Measurements from ENCODE around the gene SORCS1.

Gene SORCS1

DNA sequence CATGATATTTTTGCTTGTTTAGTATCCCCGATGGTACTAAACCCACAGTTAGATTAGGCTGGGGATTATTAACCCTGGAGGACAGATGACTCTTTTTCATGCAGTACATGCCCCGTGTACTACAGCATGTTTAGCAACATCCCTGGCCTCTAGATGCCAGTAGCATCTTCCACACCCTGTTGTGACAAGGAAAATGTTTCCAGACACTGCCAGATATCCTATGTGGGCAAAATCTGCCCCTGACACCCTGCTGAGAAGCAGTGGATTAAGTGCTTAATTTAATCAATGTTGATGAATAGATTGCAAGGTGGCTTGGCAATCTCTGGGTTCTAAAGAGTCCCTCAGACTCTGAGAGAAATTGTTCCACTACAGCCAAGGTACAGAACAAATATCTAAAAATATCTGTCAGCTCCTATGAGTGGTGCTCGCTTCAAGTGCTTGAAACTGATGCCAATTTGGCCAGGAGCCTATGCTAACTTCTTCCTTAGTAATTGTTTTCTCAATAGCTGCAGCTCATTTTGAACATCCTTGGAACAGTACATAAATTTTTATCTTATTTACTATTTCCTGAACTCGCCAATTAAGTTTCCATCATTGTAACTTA is 247.0 kb downstream of the SORCS1 start:
- TF ChIP-seq, protein P1, sequence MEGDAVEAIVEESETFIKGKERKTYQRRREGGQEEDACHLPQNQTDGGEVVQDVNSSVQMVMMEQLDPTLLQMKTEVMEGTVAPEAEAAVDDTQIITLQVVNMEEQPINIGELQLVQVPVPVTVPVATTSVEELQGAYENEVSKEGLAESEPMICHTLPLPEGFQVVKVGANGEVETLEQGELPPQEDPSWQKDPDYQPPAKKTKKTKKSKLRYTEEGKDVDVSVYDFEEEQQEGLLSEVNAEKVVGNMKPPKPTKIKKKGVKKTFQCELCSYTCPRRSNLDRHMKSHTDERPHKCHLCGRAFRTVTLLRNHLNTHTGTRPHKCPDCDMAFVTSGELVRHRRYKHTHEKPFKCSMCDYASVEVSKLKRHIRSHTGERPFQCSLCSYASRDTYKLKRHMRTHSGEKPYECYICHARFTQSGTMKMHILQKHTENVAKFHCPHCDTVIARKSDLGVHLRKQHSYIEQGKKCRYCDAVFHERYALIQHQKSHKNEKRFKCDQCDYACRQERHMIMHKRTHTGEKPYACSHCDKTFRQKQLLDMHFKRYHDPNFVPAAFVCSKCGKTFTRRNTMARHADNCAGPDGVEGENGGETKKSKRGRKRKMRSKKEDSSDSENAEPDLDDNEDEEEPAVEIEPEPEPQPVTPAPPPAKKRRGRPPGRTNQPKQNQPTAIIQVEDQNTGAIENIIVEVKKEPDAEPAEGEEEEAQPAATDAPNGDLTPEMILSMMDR (IDR thresholded peaks at IDR 0.05; ENCODE audit: low read depth, low read length): no peak
- no peak overlapping the region for H3K4me3 ChIP-seq (replicated peaks in 1 of 2; ENCODE audit: low read depth in 2 of 2, low read length in 2 of 2)
- DNase-seq (ENCODE audit: low read depth in 2 of 2): no peak

DNA sequence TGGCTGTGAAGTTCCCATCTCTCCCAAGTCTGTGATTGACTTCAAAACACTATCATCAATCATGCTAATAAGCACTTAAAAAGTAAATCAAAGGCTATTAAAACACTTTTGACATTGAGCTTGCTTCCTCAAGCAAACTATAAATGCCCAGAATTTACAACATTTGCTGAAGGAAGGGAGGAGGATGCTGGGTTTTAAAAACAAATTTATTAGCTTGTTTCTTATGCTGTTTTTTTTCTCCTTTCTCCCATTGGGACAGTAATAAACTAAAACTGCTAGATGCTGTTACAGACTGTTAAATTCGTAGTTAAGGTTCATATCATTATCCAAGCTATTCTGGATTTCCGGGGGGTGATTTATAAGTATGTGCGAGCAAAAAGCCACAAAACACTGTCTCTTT is 250.5 kb downstream of the SORCS1 start:
- H3K4me3 ChIP-seq (replicated peaks in 1 of 2; ENCODE audit: low read depth in 2 of 2, low read length in 2 of 2): no peak overlapping the region
- TF ChIP-seq, protein P1 (IDR thresholded peaks at IDR 0.05; ENCODE audit: low read depth, low read length): no peak
- no peak for DNase-seq (ENCODE audit: low read depth in 2 of 2)

DNA sequence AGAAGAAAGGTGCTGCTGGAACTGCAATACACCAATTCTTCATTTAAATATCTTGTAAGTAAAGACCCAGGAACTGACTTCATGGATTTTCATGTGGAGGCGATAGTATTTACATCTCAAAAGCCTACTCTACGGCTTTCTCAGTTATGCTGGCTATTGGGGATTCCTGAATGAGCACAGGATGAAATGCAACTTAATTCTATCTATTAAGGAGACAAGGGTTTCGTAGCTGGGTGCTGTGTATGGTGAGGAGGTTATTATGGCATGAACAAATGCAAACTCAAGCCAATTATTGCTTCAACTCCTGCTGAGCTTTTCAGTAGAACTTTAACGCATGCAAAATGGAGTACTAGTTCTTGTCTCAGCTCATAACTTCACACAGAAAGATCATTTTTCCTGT is 251.2 kb downstream of the SORCS1 start:
- H3K4me3 ChIP-seq (replicated peaks in 1 of 2; ENCODE audit: low read depth in 2 of 2, low read length in 2 of 2): no peak overlapping the region
- TF ChIP-seq, protein P1 (IDR thresholded peaks at IDR 0.05; ENCODE audit: low read depth, low read length): no peak
- no peak for DNase-seq (ENCODE audit: low read depth in 2 of 2)

DNA sequence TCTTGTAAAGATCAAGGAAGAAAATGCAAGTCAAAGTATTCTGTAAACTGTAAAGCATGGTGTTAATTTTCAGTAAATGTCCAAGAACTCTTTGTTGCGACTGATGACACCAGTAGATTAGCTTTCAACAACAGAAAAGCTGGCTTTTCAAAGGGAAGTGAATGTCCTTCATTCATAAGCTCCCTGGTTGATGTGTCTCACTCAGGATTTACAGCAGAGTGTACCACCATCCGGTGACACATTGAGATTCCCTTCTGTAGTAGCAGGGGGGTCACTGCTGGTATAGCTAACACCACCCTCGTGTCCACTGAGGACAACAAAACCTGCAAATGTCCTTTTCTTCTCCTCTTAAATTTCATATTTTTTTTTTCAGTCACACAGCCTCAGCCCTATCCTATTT is 253.4 kb downstream of the SORCS1 start:
- no peak overlapping the region for H3K4me3 ChIP-seq (replicated peaks in 1 of 2; ENCODE audit: low read depth in 2 of 2, low read length in 2 of 2)
- TF ChIP-seq, protein P1 (IDR thresholded peaks at IDR 0.05; ENCODE audit: low read depth, low read length): no peak

DNA sequence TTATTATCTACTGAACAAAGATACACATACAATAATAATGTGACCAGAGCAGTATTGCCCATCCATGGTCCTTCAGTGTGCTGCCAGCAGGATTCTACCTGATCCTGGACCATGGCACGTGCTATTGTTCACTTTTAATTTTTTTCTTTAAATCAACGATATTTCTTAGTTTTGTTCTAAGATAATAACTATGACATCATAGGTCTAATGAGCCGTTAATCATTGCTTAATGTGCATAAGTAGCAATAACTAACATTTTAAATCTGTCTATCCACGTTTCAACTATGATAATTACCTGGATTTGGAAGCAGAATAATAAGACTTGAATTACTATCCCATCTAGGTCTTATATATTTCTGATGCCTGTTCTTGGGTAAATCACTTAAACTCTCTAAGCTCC is 253.8 kb downstream of the SORCS1 start:
- TF ChIP-seq, protein P1 (IDR thresholded peaks at IDR 0.05; ENCODE audit: low read depth, low read length): no peak
- DNase-seq (ENCODE audit: low read depth in 2 of 2): no peak
- no peak overlapping the region for H3K4me3 ChIP-seq (replicated peaks in 1 of 2; ENCODE audit: low read depth in 2 of 2, low read length in 2 of 2)

More for the DNA sequence above, 253.4 kb downstream of the SORCS1 start:
- no peak for DNase-seq (ENCODE audit: low read depth in 2 of 2)

DNA sequence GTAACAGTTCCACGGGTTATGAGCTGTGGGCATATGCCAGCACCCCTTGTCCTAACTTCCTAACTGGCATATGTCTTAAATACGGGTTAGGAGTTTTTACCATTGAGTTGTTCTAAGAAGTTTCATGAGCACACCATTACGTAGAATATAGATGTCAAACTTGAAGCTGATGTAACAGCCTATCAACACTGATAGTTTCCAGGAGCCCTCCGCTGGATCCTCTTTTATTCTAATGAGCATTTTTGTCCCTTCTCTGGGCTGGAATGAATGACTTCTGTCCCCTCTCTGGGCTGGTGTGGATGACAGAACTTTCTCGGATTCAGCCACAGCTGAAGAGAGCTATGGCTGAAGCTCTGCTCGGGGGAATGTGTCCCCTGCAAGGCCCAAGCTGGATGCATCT is 256.3 kb downstream of the SORCS1 start:
- no peak for DNase-seq (ENCODE audit: low read depth in 2 of 2)
- TF ChIP-seq, protein P1 (IDR thresholded peaks at IDR 0.05; ENCODE audit: low read depth, low read length): no peak
- no peak overlapping the region for H3K4me3 ChIP-seq (replicated peaks in 1 of 2; ENCODE audit: low read depth in 2 of 2, low read length in 2 of 2)

DNA sequence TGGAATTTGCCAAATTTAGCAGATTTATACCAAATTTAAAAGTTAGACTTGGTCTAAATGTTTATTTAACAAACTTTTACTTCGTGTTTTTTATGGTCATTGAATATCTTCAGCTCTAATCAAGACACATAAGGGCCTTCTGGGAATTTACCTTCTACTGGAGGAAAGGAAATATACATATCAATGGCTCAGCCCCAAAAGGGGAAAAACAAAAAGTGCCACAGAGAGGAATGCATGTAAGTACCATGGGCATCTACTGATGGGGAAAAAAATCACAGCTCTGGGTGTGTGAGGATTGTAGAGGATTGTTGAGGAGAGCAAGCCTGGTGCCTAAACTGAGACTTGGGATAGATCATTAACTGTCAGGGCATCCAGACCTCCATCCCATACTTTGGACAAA is 260.3 kb downstream of the SORCS1 start:
- no peak overlapping the region for H3K4me3 ChIP-seq (replicated peaks in 1 of 2; ENCODE audit: low read depth in 2 of 2, low read length in 2 of 2)
- no peak for DNase-seq (ENCODE audit: low read depth in 2 of 2)
- TF ChIP-seq, protein P1 (IDR thresholded peaks at IDR 0.05; ENCODE audit: low read depth, low read length): no peak
